Endometrium (tissue), 2 donors: ENCODE measurements around the gene DDX6.
"Not testable (repeated sequence)": the region's sequence is repeated elsewhere in the genome, so short reads cannot be mapped to it uniquely, and the experiment has no call there.

Experiments used
- FAIRE-seq: peaks from 2 replicates; lab custom pipeline; 2012; peaks lifted over from hg19 to GRCh38; lab: Jason Lieb, UNC
- donor health status: control.
- donor health status: control.

The DDX6 gene

GRCh38 chr11:118791111-118791960, at the start of gene DDX6:
Gene DDX6 (minus strand): TSS chr11:118791164. CDS start chr11:118786251, 4,913 bp downstream.
- no peak for FAIRE-seq

DNA sequence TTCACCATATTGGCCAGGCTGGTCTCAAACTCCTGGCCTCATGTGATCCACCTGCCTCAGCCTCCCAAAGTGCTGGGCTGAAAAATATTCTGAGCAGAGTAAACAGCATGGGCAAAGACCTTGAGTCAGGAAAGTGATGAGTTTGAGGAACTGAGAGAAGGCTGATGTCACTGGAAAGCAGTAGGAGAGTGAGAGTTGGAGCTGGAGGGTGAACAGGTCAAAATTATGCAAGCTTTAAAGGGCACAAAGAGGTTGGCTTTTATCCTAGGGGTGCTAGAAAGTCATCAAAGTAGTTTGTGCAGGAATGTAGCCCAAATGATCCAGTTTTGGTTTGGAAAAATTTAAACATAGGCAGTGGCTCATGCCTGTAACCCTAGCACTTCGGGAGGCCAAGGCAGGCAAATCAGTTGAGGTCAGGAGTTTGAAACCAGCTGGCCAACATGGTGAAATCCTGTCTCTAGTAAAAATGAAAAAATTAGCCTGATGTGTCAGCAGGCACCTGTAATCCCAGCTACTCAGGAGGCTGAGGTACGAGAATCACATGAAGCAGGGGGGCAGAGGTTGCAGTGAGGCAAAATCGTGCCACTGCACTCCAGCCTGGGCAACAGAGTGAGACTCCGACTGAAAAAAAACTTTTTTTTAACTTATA, 48.1 kb upstream of the DDX6 start:
- no peak for FAIRE-seq

DNA sequence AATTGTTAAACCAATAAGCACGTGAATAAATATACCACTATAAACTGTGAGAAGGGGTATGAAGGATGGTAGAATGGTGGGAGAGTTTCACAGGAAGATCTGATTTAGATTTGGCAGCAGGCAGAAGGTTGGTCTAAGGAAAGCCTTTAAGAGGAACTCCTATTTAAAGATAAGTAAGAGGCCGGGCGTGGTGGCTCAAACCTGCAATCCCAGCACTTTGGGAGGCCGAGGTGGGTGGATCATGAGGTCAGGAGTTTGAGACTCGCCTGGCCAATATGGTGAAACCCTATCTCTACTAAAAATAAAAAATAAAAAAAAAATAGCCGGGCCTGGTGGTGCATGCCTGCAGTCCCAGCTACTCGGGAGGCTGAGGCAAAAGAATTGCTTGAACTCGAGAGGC, 46.9 kb upstream of the DDX6 start:
- no peak for FAIRE-seq

GRCh38 chr11:118834427-118835028, 43.6 kb upstream of the DDX6 start:
- no peak for FAIRE-seq

- no peak for FAIRE-seq
Observed at GRCh38 chr11:118827118-118827517, 36.2 kb upstream of the DDX6 start.

DNA sequence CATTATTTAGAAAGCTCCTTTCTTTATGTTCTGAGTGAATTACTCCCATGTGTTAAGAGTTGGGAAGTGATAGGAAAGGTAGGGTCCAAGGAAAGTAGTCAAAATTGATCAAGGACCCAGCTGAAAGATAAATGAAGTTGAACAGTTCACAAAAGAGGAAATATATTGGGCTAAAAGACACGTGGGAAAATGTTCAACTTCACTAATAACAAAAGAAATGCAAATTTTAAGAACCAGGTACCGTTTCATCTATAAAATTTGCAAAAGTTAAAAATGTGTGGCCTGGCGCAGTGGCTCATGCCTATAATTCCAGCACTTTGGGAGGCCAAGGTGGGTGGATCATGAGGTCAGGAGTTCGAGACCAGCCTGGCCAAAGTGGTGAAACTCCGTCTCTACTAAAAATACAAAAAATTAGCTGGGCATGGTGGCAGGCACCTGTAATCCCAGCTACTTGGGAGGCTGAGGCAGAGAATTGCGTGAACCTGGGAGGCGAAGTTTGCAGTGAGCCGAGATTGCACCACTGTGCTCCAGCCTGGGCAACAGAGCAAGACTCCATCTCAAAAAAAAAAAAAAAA, 32.1 kb upstream of the DDX6 start:
- not testable (repeated sequence) for FAIRE-seq

- no peak for FAIRE-seq
Observed at GRCh38 chr11:118820412-118821357, 29.7 kb upstream of the DDX6 start.

DNA sequence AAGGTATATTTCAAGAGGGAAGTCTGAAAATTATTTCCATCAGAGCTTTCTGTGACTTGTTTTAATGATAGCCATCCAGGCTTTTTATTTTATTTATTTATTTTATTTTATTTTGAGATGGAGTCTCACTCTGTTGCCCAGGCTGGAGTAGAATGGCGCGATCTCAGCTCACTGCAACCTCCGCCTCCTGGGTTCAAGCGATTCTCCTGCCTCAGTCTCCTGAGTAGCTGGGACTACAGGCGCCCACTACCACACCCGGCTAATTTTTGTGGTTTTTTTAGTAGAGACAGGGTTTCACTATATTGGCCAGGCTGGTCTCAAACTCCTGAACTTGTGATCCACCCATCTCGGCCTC, 29.0 kb upstream of the DDX6 start:
- FAIRE-seq = not testable (repeated sequence)

DNA sequence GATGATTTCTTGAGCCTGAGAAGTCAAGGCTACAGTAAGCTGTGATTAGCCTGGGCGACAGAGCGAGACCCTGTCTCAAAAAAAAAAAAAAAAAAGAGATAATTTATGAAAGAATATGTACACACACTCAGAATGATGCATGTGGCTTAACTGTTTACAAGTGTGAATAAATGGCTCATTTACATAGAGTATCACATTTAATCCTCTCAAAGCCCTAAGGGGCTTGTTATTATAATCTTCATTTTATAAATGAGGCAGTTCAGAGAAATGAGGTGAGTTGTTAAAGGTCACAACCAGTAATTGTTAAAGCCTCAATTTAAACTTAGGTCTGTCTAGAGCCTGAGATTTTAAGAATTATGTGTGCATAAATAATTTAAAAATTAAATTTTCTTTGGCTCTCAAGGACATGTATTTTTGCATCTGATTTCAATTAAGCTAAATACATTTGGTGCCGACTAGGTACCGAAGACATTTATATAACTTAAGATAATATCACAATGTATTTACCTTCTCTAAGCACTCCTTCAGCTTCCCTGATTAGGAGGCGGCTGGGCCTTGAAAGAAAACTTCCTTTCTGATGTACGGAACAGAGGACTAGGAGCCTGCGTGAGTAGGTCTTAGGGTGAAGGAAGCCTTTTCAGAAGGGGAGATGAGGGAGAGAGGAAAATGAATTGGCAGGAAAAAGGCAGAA, 28.5 kb upstream of the DDX6 start:
- no peak for FAIRE-seq

DNA sequence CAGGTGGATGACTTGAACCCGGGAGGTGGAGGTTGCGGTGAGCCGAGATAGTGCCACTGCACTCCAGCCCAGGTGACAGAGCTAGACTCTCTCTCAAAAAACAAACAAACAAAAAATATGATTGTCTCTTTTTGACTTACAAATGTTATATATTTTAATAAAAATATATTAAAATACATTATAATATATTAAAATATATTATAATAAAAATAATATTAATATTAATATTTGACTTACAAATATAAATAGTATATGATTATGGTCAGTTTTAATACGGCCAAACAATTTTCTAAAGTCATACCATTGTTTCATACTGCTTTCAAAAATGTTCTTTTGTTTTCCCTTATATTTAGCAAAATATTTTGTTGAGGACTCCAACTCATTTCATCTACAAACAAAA, 27.2 kb upstream of the DDX6 start:
- no peak for FAIRE-seq

- FAIRE-seq = no peak
Observed at GRCh38 chr11:118813551-118813950, 22.6 kb upstream of the DDX6 start.

GRCh38 chr11:118812485-118812884, 21.5 kb upstream of the DDX6 start:
- FAIRE-seq = no peak

DNA sequence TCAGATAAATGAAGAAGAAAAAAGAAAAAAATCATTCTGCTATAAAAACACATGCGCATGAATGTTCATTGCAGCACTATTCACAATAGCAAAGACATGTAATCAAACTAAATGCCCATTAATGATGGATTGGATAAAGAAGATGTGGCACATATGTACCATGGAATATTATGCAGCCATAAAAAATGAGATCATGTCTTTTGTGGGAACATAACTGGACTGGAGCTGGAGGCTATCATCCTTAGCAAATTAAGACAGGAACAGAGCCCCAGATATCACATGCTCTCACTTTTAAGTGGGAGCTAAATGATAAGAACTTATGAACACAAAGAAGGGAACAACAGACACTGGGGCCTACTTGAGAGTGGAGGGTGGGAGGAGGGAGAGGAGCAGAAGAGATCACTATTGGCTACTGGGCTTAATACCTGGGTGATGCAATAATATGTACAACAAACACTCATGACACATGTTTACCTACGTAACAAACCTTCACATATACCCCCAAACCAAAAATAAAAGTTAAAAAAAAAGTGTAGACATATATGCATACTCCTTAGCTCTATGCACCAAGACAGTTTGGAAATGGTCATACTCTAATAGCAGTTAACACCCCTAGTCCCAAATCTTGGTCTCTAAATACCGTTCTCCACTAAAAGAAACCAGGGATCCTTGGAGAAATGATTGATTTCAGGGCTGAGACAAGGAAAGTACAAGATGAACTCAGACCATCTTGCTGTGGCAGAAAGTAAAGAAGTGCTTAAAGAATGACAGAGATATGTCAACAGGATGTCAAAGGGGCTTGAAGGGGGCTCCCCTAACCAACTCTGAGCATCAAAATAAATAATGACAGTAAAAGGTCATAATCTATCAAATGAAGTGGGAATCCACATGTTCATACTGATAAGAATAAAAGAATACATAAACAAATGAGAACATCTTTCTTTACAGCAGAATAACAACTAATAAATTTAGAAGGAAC, 17.1 kb upstream of the DDX6 start:
- FAIRE-seq = no peak

DNA sequence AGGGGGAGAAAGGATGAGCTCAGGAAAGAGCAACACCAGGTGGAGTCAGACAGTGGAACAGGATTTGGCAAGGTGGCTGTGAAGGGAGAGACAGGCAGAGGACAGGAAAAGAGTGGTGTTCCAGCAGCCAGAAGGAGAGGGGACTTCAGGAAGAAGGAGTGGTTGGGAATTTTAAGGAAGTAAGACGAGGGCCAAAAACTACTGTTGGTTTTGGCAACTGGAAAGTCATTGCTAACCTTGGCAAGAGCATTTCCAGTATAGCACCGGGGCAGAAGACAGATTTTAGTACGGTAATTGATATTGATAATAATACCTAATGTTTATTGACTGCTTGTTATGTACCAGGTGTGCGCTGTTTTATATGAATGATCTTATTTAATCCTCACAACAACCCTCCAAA, 15.4 kb upstream of the DDX6 start:
- no peak for FAIRE-seq

DNA sequence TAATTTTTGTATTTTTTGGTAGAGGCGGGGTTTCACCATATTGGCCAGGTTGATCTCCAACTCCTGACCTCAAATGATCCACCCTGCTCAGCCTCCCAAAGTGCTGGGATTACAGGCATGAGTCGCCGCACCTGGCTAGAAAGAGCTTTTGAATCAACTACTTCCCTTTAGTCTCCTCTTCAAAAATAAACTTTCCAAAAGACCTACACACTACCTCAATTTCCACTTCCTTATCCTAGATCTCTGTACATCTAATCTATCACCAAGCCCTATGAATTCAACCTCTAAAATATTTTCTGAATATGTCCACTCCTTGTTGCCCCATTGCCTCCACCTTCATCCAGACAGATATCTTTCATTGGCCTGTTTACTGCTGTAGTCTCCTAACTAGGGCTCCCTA, 13.1 kb upstream of the DDX6 start:
- no peak for FAIRE-seq

GRCh38 chr11:118799372-118799771, 8.4 kb upstream of the DDX6 start:
- FAIRE-seq = no peak

DNA sequence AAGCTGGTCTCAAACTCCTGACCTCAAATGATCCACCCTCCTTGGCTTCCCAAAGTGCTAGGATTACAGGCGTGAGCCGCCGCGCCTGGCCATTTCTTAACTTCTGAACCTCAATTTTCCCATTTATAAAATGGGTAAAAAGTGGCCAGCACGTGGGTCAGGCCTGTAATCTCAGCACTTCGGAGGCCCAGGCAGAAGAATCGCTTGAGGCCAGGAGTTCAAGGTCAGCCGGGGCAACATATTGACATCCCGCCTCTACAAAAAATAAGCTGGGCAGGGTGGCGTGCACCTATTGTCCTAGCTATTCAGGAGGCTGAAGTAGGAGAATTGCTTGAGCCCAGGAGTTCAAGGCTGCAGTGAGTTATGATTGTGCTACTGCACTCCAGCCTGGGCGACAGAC, 6.5 kb upstream of the DDX6 start:
- no peak for FAIRE-seq

DNA sequence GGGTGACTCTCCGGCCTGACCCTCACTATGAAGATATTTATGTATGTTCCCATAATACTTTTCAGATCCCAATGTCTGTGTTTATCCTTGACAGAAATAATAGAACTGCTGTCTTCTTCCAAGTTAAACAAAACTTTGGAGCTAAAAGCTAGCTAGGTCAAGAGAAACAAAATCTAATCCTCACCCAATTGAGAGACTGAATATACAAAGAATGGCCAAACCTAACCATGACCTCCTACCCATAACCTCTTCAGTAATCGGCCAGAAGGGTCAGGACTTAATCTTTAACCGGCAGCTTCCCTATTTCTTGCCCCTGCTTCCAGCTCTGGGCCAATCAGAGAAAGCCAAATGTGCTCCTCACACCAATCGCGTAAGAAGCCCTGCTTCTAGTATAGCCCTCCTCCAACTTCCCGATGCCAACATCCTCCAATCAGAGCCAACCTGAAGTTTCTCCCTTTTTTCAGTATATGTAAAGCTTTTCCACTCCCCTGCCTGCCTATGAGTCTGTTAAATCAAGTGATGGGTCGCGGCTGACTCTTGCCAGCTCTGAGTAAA, 1.7 kb upstream of the DDX6 start:
- peak; percentile 70 for FAIRE-seq

DNA sequence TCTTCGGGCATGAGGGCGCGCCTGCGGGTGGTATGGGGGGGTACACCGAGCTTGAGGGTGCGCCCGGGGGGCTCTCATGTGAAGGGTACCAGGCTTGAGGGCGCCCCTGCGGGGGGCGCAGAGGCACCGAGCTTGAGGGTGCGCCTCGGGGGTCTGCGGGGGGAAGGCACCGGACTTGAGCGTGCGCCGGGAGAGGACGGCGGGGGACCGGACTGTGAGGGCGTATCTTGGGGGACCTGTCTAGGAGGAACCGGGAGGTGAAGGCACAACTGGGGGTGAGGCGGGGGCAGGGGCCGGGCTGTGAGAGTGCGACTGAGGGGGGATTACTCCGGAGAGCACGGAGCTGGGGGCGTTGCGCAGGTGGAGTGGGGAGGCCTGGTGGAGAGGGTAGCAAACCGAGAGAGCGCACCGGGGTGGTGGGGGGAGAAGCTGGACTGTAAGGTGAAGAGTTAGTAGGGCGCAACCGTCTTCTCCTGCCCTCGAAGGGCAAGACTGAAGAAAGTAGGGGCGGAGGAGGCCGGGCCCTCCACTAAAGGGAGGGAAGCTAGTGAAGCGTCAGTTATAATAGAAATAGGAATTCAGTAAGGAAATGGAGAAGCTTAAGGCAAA, 1.1 kb upstream of the DDX6 start:
- FAIRE-seq = no peak
